Measurements from ENCODE around the gene HMG20A.

Gene HMG20A

DNA sequence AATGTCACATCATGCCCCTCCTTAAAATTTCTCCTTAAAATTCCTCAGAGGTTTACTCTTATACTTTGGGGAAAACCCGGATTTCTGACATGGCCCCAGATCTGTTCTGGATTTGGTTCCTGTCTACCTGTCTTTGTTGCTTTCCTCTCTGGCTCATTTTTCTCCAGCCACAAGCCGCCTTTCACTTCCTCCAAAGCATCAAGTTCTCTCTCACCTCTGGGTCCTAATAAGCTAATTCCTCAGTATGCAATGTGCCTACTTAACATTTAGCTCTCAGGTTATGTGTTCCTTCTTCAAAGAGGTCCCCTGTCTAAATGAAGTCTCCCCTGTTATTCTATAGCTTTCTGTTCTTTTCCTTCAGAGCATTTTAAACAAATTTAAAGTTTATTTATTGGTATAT lies 16.1 kb downstream of the HMG20A start:
- FAIRE-seq = no peak

DNA sequence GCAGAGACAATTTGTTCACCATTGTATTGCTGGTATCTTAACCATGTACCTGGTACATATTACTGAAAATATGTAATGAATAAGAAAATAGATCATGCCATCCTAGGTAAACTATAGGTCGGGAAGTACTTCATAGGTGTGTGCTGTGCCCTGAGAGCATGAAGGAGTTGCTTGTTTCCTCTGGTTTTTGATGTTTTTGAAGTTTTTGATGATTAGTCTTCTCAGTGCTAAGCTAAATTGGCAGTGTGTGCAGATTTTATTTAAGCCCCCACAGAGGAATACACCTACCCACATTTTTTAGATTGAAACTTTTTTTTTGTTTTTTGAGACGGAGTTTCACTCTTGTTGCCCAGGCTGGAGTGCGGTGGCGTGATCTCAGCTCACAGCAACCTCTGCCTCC lies 16.6 kb downstream of the HMG20A start:
- no peak for FAIRE-seq

DNA sequence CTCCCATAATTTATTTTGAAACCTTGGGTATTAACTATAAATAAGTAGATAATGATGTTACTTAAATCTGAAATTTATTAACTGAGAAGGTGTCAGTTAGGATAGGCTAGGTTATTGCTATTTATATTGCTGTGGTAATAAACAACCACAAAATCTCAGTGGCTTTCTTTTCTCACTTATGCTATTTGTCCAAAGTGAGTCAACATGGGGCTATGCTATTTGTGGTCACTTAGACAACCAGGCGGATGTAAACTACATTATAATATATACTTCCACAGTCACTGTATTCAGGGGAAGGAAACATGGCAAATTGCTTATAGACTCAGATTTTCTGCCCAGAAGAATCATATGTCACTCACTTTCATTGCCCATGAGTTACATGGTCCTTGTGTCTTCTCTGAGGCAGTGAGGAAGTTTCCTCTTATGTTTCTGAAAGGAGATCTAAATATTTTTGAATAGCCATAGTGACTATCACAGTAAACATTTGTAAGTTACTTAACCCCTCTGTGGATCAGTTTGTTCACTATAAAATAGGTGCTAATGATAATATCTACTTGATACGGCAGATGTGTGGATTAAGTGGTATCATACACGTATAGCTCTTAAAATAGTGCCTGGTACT lies 19.8 kb downstream of the HMG20A start:
- no peak for FAIRE-seq

DNA sequence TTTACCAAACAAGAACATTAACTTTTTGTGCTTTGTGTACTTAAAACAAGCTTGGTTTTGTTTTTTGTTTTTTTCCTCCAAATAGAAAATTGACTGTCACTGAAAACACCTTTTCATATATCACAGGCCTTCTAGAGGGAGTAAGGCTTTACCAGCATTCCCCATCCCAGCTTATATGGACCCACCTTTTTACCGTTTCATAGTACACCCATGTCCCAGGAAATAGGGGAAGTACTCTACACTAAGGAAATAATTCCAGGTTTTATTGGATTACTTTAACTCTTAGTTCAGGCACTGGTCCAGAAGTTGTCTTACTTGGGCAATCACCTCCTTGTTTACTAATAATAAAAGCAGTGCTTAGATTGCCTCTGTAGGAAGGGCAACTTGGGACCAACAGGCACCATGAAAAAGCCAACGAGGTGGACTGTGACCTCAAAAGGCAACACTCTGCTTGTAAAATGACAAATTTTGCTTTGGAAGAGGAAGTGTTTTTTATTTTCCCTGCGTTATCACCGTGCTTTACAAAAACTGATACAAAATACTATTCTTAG lies 26.2 kb downstream of the HMG20A start:
- no peak for FAIRE-seq

DNA sequence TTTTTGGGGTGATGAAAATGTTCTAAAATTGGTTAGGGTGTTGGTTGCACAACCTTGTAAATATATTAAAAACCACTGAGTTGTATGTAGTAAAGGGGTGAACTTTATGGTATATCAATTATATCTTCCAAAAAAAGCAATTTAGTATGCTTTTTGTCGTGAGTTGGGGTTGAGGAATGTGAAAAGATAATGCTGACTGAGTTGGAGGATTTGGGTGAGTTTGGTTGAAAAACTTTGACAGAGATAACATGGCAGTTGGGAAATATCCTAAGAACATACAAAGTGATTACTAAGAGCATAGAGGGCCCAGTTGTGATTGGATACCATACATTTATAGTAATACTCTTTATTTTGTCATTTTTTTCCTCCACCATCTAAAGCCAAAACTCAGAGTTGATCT lies 33.6 kb downstream of the HMG20A start:
- no peak for FAIRE-seq

DNA sequence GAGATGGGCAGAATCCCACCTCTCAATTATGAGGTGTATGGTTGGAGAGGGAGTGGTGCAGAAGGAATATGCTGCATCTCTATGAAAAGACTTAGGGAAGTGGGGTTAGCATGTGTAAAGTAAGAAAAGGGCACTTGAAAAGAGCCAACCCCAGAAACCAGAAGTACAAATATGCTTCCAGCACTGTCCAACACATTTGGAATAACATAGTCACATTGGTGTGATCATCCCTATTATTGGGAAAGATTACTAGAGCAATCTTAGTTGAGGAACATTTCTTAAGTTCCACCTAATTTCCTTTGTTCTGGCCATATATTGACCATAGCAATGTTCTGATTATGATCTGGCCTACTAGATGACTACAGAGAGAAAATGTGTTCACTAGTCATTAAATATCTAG lies 34.3 kb downstream of the HMG20A start:
- FAIRE-seq = no peak

DNA sequence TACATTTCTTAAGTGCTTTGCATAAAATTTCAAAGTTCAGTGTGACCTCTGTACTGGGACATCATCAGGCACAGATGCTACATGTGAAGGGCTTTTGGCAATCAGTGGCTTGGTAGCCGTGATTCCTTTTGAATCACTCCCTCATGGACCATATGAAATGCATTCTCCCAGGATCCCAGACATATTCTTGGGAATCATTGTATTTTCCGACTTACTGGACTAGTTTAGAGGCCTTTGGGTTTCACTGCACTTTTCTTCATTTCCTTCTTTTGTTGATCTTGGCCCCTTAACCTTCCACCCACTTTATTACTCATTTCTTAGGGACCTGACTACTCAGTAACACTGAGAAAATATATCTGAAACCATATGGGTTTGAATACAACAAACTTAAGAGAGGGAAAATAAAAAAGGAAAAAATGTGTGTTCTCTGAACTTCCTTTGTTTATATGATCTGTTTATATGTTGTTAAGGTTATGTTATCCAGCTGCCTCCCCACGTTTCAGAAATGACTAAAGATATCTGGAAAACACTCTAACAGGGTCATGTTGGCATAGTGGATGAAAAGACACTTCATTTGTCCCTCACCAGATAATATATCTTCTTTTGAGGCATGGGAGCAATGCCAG lies 35.1 kb downstream of the HMG20A start:
- no peak for FAIRE-seq

DNA sequence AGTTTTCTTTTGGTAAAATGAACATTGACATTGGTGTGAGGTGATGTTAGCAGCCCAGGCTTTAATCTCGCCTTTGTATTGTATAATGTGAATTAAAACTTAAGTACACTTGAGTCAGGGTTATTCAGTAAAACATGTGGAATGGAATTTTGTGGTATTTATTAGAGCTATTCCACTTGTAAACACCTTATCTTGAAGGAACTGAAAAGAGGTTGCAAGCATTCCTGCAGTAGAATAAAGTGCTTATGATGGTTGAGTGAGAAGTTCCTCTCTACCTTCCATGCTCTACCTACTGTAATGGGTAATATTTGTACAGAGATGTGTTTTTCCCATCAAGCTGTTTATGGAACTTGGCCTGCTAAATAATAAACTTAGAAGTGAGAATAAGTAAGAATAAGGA lies 36.1 kb downstream of the HMG20A start:
- FAIRE-seq = no peak

DNA sequence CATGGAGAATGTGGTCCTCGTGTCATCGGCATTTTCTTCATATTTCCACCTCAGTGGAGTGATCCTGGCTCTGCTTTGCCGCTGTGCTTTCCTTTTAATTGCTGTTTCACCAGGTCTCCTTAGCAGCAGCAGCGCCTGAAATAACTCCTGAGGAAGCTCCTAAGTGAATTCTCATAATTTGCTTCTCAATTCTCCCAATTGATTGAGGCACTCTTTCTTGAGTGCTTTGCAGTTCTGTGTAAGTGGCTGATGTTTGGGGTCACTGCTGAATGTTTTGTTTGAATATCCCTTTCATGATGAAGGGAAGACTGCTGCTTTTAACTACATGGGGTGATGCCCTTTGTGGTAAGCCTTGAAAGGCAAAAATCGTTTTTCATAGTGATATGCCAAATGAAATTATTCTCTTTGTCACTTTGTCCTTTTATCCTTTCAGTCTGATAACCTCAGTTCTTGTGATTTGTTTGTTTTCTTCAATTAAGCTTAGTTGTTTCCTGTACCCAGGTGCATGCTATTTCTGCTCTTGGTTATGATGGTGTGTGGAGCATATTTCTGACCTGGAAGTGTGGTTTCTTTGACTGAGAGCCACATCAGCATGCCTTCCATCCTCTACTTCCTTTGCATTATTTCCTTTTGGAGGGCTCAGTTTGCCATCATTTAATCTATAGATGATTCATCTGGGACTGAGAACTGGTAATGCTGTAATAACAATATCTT lies 36.7 kb downstream of the HMG20A start:
- FAIRE-seq = no peak

DNA sequence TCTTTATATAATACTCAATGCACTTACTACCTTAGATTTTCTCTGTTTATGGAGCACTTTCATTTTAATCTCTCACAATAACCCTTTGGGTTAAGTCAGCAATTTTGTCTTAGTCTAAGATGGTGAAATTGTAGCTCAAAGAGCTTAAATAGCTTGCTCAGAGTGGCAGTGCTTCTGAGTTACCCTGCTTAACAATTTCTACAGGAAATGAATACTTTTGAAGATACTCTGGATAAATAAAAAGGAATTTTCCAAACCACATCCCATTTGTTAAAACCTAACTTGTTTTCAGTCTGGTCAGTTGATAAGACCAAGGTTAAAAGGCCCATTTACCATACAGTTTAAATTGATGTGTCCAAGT lies 37.2 kb downstream of the HMG20A start:
- no peak for FAIRE-seq

DNA sequence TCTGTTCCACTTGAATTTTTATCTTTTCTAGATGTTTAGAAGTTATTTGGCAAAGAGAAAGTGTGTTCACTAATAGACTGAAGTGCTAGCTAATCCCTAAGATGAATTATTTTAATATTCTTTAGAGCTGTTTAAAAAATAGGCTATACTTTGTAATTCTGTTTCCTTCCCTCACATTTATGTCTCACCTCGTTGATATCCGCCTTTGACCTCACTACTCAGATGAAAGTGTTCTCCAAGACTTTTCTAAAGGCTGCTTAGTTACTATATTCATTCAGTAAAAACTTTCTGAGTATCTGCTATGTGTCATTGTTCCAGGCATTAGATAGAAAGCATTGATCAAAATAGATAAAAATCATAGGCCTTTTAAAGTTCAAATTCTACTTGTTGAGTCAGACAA lies 38.3 kb downstream of the HMG20A start:
- FAIRE-seq = no peak

DNA sequence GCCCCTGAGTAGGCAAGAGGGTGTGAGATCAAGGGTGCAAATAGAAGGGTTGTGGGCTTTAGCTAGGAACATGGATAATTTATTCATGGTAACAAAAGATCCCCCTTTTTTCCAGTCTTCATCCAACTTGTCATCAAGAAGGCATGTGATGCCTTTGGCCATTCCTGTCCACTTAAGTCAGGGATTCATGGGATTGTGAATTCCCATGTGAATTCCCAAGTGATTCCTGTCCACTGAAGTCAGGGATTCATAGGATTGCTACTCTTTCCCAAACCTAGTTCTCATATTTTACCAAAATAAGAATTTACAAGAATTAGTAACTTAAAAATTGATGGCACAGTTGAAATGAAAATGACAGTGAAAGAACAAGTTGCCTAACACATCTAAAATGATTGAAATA lies 40.8 kb downstream of the HMG20A start:
- no peak for FAIRE-seq

DNA sequence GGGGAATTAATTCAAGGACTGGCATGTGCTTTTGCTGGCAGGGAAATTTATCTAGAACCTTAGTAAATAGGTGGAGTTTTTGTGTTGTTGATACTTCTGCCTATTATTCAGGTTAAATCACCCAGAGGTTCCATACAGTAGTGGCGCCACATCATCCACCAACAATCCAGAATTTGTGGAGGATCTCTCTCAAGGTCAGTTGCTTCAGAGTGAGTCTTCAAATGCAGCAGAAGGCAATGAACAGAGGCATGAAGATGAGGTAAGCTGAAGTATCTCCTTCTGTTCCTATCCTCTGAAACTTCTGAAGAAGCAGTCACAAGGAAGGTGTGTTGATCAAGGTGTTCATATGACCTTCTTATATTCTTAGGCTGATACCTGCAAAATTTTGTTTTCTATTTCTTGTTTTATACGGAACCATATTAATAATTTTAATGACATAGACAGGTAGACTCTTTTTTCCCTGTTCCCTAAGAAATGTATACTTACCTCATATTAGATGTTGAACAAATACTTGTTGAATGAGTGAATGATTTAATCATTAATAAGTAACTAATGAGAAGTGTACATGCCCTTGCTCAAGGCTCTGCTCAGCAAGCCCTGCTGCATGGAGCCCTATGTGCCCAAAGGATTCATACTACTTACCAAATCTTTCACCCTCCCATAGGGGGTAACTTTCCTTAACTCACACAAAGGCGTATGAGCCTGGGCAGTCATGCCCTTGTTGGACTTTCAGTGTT lies 43.6 kb downstream of the HMG20A start:
- no peak for FAIRE-seq

DNA sequence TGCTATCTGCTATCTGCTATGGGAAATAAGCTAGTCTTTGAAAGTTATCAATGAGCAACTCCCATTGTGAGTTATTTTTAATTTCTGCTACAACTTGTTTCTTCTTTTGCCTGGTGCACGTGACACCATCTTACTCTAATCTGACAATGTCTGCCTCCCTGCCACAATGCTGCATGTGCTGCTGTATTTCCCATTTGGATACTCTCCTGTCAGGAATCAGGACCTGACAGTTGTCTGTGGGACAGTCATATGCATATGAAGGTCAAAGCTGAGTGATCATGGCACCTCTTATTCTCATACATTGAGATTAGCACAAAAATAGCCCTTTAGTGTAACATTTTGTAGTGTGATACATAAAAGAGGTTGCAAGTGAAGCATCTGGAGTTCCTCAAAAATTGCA lies 45.8 kb downstream of the HMG20A start:
- no peak for FAIRE-seq

DNA sequence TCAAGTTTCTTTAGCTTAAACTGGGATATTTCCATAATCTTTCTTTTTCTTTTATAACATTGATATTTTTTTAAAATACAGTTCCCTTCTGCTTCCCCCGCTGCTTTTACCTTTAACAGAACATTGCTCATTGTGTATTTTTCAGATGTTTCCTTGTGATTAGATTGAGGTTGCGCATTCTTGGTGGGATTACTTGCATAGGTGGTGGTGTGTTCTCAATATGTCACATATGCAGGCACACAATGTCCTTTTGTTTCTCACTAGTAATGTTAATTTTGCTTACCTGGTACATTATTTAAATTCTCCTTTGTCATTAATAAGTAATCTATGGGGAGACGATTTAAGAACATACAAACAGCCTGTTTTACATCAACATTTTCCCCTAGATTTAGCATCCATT lies 48.2 kb downstream of the HMG20A start:
- no peak for FAIRE-seq

DNA sequence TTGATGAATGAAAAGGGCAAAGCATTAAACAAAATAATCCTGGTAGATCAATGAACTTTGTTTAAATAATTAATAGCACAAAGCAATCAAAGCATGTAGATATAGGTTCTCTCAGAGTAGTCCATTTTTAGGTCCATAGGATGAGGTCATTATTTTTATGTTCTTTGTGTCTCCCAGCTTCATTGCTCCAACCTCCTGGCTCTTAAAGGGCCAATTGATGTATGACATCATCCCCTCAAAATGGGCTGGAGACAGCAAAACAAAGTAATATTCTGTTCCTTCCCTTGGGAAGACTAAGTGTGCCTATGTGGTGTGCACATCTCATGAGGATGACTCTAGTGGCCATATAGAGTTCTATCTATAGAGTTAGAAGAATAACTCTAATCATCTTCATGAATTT lies 49.5 kb downstream of the HMG20A start:
- FAIRE-seq = no peak

DNA sequence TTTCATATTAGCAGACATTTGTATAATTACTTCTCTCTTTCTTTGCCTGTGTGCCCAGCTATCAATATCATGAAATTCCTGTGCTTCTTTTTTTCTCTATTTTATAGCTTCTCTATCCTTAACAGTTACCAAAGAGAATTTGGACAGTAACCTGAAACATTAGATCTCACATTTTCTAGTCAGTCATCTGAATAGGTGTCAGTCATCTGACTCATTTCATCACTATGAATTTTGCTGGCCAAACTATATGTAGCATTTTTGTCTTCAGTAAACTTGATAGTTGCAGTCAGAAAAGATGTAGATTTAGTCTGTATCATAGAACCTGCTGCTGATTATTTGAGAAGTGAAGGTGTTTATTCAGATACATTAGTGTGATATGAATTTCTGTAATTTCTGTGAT lies 52.6 kb downstream of the HMG20A start:
- no peak for FAIRE-seq

DNA sequence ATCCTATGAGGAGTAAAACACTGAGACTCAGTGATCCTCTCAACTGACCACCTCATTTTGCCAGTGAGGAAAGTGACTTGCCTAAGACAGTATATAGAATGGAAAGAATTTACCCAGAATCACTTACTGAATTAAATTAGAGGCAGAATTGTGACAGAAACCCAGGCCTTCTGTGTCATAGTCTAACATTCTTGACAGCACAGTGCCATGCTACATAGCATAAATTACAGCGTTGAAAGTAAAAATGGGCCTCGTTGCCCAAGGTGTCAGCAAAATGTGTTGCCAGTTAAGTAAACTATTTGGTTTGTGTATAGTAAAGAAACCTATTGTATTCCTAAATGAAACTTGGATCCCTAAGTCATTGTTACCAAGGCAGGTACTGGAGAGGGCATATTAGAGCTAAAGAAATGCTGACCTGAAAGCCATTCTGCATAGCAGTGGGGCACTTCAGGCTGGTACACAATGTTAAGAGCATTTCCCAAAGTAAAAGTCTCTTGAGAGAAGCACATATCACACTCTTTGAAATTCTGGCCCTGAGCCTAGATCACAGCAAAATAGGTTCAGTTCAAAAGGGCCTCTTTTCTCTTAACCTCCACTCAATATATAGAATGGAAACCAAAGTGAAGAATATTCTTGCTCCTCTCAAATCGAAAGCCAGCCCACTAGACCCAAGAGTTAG lies 53.8 kb downstream of the HMG20A start:
- no peak for FAIRE-seq

DNA sequence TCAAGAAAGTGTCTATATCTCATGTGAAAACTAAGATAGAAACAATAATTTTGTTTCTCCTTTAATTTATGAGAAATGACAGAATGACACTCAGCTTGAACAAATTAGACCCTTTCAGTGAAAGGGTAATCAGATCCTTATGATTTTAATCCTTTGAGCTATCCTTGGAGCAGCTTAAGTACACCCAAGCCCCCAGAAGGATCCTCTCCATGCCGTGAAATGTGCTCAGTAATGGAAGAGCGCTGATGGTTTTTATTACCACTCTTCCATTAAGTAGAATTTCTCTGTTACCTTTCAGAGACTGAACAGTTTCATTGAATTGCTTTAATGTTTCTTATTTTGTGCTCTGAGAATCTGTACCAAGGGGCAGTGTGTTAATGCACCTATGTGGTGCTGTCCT lies 54.3 kb downstream of the HMG20A start:
- no peak for FAIRE-seq

DNA sequence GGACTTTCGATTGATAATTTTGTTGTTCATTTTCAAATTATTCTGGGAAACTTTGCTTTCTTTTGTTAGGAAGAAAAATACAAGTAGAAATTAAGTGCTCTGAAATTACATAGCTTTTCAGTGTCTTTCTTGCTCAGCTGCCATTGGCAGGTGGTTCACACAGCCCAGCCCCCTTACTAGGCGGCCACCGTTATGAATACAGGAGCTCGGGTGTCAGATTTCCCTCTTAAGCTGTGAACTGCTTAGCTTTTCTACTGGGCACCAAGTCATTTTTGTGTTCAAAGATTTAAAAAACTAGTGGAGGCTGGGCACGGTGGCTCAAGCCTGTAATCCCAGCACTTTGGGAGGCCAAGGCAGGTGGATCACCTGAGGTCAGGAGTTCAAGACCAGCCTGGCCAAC lies 55.2 kb downstream of the HMG20A start:
- FAIRE-seq = no peak

DNA sequence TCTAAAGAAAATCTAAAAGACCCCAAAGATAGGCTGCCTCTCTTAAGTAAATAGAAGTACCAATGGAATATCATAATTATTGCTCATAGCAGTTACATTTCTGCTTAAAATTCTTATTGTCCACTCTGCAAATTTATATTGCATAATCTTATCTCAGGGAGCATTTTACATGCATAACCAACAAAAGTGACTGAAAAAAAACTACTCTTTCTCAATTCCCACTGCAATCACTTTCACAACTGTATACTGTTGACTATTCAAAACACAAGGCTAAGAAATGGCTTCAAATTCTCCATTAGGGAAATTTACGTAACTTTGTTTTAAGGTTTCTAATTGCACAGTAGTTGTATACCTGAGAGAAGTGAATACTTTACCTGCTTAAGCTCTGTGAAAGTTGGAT lies 56.3 kb downstream of the HMG20A start:
- FAIRE-seq = no peak

DNA sequence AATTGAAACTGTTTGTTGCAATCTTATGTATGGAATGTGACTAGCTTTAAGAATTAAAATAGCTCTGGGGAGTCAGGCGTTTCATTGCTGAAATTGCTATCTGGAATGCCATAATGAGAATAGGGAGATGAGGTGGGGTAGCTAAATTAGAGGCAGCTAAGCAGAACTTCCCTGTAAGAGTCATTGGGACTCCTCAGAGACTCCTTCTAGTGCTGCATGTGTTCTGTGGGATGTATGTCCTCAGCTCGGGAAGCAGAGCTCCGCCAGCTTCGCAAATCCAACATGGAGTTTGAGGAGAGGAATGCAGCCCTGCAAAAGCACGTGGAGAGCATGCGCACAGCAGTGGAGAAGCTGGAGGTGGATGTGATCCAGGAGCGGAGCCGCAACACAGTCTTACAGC lies 57.4 kb downstream of the HMG20A start:
- no peak for FAIRE-seq

DNA sequence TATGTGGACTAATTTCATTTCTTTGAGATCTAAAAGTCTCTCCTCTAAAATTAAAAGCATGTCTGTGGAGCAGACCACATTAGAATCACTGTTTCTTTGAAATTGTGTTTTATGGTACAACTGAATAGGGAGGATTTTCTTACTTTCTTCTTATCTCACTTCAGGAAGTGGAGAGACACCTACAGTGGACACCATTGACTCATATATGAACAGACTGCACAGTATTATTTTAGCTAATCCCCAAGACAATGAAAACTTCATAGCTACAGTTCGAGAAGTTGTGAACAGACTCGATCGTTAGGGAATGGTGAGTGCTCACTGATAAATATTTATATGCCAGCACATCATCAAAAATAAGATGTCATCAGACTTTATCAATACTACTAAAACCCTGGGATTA lies 58.3 kb downstream of the HMG20A start:
- FAIRE-seq = no peak

Data from islet of Langerhans (tissue), 1 donor.